ENCODE data around the gene GMPPA. TPM values are rescaled to one million over a fixed set of nuclear protein-coding genes. Genes with fewer than 3 reads are reported as not detected.

The GMPPA gene
- total RNA-seq, 1 experiment from 2014 or later: 32.0 TPM

DNA sequence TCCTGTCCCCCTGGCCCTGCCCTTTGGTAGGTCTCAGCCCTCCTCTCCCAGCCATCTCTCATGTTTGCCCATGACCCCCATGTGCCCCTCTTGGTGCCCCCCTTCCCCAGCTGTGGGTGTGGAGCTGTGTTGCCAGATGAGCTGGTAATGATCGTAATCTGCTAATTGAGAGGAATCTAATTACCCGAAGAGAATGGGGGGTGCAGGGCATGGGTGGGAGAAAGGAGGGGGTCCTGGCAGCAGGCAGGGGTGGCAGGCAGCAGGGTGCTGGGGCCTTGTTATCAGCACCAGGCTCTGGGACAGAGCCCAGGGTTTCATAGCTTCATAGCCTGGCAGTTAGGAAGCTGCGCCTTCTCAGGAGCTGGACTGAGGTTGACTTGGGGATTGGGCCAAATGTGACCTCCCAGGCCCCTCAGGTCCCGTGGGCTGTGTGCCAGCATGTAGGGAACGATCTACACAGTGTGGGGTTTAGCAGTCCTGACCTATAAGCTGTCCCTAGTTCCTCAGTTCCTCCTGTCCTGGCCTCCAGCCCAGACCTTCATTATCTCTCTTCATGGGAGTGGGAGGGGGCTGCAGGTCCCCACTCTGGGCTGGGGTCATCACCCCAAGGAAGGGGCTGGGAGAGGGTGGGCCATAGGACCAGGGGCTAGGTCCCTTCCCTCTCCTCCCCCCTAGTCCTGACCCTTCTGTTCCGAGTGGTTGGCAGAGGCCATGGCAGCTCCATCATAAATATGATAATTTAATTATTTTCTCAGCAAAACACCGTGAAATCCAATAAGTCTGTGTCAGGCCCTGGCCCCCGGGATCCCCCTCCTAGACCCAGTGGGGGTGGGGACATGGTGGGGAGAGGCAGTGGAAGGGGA lies 9.1 kb downstream of the GMPPA start:
- H3K4ac ChIP-seq (ENCODE audit: low read depth, low read length): no peak overlapping the region
- no peak overlapping the region for H2BK15ac ChIP-seq (ENCODE audit: low read depth, low read length)
- H4K5ac ChIP-seq (ENCODE audit: insufficient read length, low read depth, low read length): no peak overlapping the region
- H2AFZ ChIP-seq (ENCODE audit: low read length): no peak overlapping the region
- no peak overlapping the region for H3K56ac ChIP-seq (ENCODE audit: insufficient read length, low read depth, low read length)
- no peaks in the 10 kb centered on the region for H3K79me1 ChIP-seq (ENCODE audit: insufficient read depth, low read depth, low read length, poor library complexity, severe bottlenecking)
- no peak overlapping the region for H2AK5ac ChIP-seq (ENCODE audit: insufficient read length, low read length)
- no peak overlapping the region for H3K18ac ChIP-seq (ENCODE audit: insufficient read length, low read depth, low read length)
- H3K23ac ChIP-seq (ENCODE audit: insufficient read length, low read depth, low read length): no peak overlapping the region
- Mint-ChIP-seq H3K27me3 (ENCODE audit: low read depth) (peaks cover 31% of the 10 kb centered on the region), H3K4me3 (peak overlapping the region in 1 of 2 experiments; percentile 42; a peak in 1 of 5 replicates), H3K4me1 (peaks cover 50 to 63% of the 10 kb centered on the region in 2 experiments), H3K36me3 (ENCODE audit: insufficient read depth in 1 of 3, low read depth in 3 of 3) (peaks cover 14 to 19% (median 17%) of the 10 kb centered on the region in 3 experiments; a peak in 6 of 7 replicates), H3K9me3 (no peaks in the 10 kb centered on the region; a peak in 2 of 5 replicates), H3K27ac (peak overlapping the region in 2 of 3 experiments; percentile 82 to 97; a peak in 6 of 7 replicates)
- H4K91ac ChIP-seq (ENCODE audit: insufficient read length, low read depth, low read length): no peak overlapping the region
- no peak overlapping the region for H3K4me2 ChIP-seq (ENCODE audit: insufficient read depth, insufficient read length, low read length)
- no peak overlapping the region for H2BK120ac ChIP-seq (ENCODE audit: low read depth, low read length, poor library complexity, severe bottlenecking)
- no peak overlapping the region for H3K27ac ChIP-seq (ENCODE audit: insufficient read length, low read depth, low read length)
- peak overlapping the region; percentile 2; the same call in 1 of the 2 replicates for H3K14ac ChIP-seq (ENCODE audit: insufficient read depth, low read length)
- no peak overlapping the region for H2BK12ac ChIP-seq (ENCODE audit: insufficient read length, low read depth, low read length)
- H3K9me3 ChIP-seq (ENCODE audit: control insufficient read depth, low read depth, low read length): no peaks in the 10 kb centered on the region
- H4K8ac ChIP-seq (replicated peaks; ENCODE audit: insufficient read length, low read depth, low read length): no peak overlapping the region
- peaks cover 4% of the 10 kb centered on the region for H3K23me2 ChIP-seq (ENCODE audit: insufficient read length, low read depth, low read length, poor library complexity, severe bottlenecking)
- H3T11ph ChIP-seq (ENCODE audit: low read length): no peak overlapping the region
- no peak overlapping the region for H2BK20ac ChIP-seq (ENCODE audit: low read depth, low read length, poor library complexity, severe bottlenecking)
- no CpG with 5 or more reads among the region's 8 CpGs for WGBS (ENCODE audit: extremely low coverage, insufficient read length, low lambda C conversion rate)
- no peaks in the 10 kb centered on the region for H4K20me1 ChIP-seq (ENCODE audit: control insufficient read depth, insufficient read depth, insufficient read length)
- no peak for DNase-seq
- H2BK5ac ChIP-seq (ENCODE audit: insufficient read length, low read length): no peak overlapping the region
- no peaks in the 10 kb centered on the region for H3K79me2 ChIP-seq (ENCODE audit: insufficient read depth, low read length)
- peaks cover 13% of the 10 kb centered on the region; the same call in 1 of the 2 replicates for H3K4me1 ChIP-seq (ENCODE audit: insufficient read depth, low read length)
- H3K9ac ChIP-seq (ENCODE audit: extremely low read depth, insufficient read length, low read length): no peak overlapping the region
- H3K27me3 ChIP-seq (ENCODE audit: insufficient read depth, low read length): no peaks in the 10 kb centered on the region; the same call in 1 of the 2 replicates
- TF ChIP-seq, protein P1, sequence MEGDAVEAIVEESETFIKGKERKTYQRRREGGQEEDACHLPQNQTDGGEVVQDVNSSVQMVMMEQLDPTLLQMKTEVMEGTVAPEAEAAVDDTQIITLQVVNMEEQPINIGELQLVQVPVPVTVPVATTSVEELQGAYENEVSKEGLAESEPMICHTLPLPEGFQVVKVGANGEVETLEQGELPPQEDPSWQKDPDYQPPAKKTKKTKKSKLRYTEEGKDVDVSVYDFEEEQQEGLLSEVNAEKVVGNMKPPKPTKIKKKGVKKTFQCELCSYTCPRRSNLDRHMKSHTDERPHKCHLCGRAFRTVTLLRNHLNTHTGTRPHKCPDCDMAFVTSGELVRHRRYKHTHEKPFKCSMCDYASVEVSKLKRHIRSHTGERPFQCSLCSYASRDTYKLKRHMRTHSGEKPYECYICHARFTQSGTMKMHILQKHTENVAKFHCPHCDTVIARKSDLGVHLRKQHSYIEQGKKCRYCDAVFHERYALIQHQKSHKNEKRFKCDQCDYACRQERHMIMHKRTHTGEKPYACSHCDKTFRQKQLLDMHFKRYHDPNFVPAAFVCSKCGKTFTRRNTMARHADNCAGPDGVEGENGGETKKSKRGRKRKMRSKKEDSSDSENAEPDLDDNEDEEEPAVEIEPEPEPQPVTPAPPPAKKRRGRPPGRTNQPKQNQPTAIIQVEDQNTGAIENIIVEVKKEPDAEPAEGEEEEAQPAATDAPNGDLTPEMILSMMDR (conservative IDR thresholded peaks at IDR 0.05): no peak
